HG03565 (cell line): ENCODE data around the gene ATP11B.

Experiments
- ATAC-seq: cut with Tn5 transposase; IDR thresholded peaks from one replicate; pipeline ENCODE4 v1.9.1; 2021; ENCODE audit warnings: mild to moderate bottlenecking, moderate library complexity; ENCODE audit not compliant: unreplicated experiment

ATP11B gene

DNA sequence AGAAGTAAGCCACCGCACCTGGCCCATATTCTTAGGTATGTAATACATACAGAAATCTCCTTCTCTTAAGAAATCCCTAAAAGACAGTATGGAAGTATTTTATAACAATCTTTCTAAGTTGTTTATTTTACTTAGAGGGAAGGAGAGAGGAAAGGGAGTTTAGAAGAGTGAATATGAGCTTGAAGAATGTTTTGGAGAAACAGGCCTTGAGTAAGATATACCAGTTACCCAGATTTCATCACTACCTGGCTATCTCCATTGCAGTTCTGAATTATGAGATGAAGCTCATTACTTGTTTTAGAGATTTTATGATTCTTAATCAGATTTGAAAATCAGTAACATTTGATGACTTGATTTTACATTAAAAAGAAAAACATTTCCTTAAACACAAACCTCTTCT is 115.2 kb downstream of the ATP11B start:
- ATAC-seq: no peak

GRCh38 chr3:182909318-182910040 is 116.2 kb downstream of the ATP11B start:
- no peak for ATAC-seq

- ATAC-seq: no peak
Measured at GRCh38 chr3:182910936-182911781, 117.9 kb downstream of the ATP11B start.

- ATAC-seq: no peak
Measured at GRCh38 chr3:182911782-182912111, 118.4 kb downstream of the ATP11B start.

- ATAC-seq: no peak
Measured at GRCh38 chr3:182912474-182912873, 119.2 kb downstream of the ATP11B start.

- peak; percentile 79 for ATAC-seq
Measured at GRCh38 chr3:182913889-182914288, 120.6 kb downstream of the ATP11B start.

DNA sequence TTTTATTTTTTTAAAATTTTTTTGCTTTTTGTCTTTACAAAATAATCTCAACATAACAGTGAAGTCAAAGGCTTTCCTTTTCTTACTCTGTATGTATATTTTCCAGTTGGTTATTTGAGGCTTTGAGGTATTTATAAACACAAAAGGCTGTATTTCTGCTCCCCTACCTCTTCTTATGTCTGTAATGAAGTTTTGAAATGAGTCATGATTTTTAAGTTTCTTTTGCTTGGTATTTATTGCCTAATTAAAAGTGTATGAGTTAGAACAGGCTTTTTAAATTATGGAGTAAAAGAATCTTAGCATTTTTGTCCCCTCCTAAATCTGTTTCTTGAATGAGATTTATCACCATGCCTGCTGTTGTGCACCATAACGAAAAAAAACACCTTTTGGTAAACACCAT is 121.0 kb downstream of the ATP11B start:
- ATAC-seq: peak; percentile 39

GRCh38 chr3:182917134-182917533 is 123.8 kb downstream of the ATP11B start:
- ATAC-seq: no peak

DNA sequence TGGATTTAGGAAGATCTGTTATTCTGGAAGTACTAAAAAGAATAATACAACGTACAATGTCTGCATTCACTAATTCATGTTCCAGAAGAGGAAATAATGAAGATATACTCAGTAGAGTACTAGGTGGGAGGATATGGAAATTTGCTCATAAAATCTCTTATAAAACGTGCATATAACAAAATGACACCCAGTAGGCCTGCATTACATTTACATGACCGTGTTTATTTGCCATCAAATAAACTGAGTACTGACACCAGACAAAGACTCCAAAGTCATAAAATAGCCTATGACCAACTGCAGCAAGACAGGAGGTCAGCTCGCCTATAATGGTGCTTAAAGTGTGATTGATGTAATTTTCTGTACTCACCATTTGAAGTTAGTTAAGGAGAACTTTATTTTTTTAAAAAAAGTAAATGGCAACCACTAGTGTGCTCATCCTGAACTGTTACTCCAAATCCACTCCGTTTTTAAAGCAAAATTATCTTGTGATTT is 126.6 kb downstream of the ATP11B start:
- no peak for ATAC-seq

DNA sequence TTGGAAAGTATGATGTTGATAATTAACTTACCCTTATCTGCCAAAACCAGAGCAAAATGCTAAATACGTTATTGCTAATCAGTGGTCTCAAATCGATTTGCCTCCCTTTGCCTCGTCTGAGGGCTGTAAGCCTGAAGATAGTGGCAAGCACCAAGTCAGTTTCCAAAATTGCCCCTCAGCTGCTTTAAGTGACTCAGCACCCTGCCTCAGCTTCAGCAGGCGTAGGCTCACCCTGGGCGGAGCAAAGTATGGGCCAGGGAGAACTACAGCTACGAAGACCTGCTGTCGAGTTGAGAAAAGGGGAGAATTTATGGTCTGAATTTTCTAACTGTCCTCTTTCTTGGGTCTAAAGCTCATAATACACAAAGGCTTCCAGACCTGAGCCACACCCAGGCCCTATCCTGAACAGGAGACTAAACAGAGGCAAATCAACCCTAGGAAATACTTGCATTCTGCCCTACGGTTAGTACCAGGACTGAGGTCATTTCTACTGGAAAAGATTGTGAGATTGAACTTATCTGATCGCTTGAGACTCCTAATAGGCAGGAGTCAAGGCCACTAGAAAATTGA is 127.3 kb downstream of the ATP11B start:
- ATAC-seq: no peak

GRCh38 chr3:182921665-182922355 is 128.5 kb downstream of the ATP11B start:
- ATAC-seq: no peak

- ATAC-seq: peak; percentile 95
Measured at GRCh38 chr3:182925330-182925943, 132.1 kb downstream of the ATP11B start.

GRCh38 chr3:182925944-182926337 is 132.6 kb downstream of the ATP11B start:
- no peak for ATAC-seq

GRCh38 chr3:182935803-182936202 is 142.5 kb downstream of the ATP11B start:
- no peak for ATAC-seq

DNA sequence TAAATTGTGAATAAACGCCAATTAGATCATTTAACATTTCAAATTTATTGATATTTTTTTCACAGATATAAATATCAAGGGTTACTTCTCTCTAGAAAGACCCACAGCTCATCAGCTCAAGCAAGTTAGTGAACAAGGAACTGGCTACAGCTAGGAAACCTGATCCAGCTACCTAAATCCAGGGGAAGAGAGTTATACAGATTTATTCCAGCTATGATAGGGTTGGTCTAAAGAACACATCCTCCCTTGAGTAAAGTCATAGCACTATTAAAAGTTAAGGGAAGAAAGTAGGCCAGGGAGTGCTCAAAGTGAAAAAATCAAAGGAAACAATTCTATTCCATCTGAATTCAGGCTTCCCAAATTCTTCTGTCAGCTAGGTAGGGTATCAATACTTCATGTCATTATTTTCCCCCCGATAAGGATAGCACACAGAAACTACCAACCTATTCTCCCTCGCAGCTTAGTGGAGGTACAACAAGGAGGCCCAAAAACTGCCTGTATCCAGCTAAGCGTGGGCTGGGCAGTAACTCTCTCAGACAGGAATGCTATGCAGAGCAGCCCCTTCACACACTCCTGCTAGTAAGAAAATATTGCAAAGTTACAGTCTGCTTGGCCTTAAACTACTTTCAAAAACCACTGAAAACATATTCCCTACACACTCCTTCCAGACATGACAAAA is 143.1 kb downstream of the ATP11B start:
- ATAC-seq: no peak

GRCh38 chr3:182936918-182937285 is 143.6 kb downstream of the ATP11B start:
- ATAC-seq: no peak

DNA sequence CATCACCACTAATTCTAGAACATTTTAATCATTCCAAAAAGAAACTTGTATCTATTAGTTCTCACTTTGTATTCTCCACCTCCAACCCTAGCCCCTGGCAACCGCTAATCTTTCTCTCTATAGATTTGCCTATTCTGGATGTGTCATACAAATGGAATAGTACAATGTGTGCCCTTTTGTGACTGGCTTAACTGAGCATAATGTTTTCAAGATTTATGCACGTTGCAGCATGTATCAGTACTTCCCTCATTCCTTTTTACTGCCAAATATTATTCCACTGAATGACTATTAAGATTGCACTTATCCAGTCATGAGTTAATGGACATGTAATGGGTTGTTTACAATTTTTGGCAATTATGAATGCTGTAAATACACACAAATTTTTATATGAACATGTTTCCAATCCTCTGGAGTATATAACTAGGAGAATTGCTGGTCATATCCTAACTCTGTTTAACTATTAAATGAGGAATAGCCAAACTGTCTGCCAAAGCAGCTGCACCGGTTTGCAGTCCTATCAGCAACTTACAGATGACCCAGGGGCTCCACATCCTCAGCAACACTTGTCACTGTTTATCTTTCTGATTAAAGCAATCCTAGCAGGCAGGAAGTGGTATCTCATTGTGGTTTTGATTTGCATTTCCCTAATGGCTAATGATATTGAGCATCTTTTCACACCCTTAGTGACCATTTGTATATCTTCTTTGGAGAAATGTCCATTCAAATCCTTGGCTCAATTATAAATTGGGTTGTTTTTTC is 144.2 kb downstream of the ATP11B start:
- ATAC-seq: peak; percentile 86

- no peak for ATAC-seq
Measured at GRCh38 chr3:182940266-182940808, 147.0 kb downstream of the ATP11B start.

- no peak for ATAC-seq
Measured at GRCh38 chr3:182941719-182942118, 148.4 kb downstream of the ATP11B start.
